SK-N-SH (cell line): ENCODE results near the gene SLC7A7.
"Not testable (repeated sequence)": the region's sequence is repeated elsewhere in the genome, so short reads cannot be mapped to it uniquely, and the experiment has no call there.

ENCODE experiments used
- CTCF ChIP-seq: fragments of 200-600 bp; sonication (generic); IDR thresholded peaks from 2 replicates; pipeline ENCODE4 v1.6.1; 2017; ENCODE audit warnings: antibody characterized with exemption, mild to moderate bottlenecking, moderate library complexity
- GABPA ChIP-seq: IDR thresholded peaks from 2 replicates; pipeline ENCODE4 v1.4.0; 2012; ENCODE audit warnings: low read depth, mild to moderate bottlenecking
- RFX5 ChIP-seq: IDR thresholded peaks from 2 replicates; pipeline ENCODE4 v1.6.1; 2012; ENCODE audit warnings: mild to moderate bottlenecking, improper control_type of control experiment, low read length
- SIN3A ChIP-seq: IDR thresholded peaks from 2 replicates; pipeline ENCODE4 v1.6.1; 2012; ENCODE audit warnings: low read depth, mild to moderate bottlenecking, low read length, moderate library complexity, borderline replicate concordance
- TAF1 ChIP-seq: IDR thresholded peaks from 2 replicates; pipeline ENCODE4 v1.6.1; 2012; ENCODE audit warnings: low read depth, mild to moderate bottlenecking, low read length, moderate library complexity, borderline replicate concordance
- TEAD4 ChIP-seq: IDR thresholded peaks from 2 replicates; pipeline ENCODE4 v1.4.0; 2012; ENCODE audit warnings: mild to moderate bottlenecking, borderline replicate concordance; ENCODE audit not compliant: insufficient read depth
- YY1 ChIP-seq: IDR thresholded peaks from 2 replicates; pipeline ENCODE4 v1.4.0; 2012; ENCODE audit warnings: low read depth, mild to moderate bottlenecking

GRCh38 chr14:22793550-22793949, 21.7 kb downstream of the SLC7A7 start:
- not testable (repeated sequence) for TF ChIP-seq YY1, CTCF, TAF1, SIN3A, TEAD4, RFX5, GABPA
